ENCODE results near the gene GIMAP2.
A peak's percentile ranks its signal among the peaks of the same experiment; 100 is the strongest.
"Not testable (repeated sequence)": the region's sequence is repeated elsewhere in the genome, so short reads cannot be mapped to it uniquely, and the experiment has no call there.

GIMAP2 gene

DNA sequence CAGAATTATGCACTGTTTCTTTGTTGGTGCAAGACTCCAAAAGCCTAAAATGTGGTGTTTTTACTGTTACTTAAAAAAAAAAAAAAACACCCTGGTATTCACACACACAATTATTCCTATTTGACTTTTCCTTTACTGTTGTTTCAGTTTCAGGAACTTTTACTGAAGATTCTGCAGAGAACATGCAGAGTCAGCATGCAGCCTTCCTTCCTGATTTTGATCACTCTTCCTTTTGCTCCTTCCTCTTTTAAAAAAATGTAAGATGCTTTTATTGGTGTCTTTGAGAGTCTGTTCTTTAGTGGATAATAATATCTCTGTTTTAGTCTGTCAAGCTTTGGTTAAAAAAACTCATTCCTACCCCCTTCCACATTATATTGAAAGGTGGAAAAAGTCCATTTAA lies 9.2 kb upstream of the GIMAP2 start:
- intact Hi-C loops (cut with DNase I); DNase-seq: not testable (repeated sequence)

DNA sequence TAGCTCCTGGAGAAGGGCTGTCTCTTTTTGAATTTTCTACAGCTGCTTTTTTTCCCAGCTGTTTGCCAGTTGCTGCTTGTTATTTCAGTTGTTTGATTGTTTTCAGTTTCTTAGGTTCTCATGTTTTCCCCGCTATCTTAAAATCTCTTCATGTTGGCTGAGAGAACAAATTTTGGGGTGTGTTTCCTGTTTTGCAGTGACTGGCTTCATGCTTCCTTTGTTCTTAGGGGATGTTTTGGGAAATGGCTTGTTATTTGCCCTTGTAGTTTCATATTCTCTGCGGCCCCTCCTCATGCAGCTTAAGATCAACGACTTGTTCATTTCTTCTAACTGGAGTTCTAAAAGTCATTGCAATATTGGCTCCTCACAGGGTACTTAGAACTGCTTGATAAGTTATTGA lies 8.7 kb upstream of the GIMAP2 start:
- intact Hi-C loops (cut with DNase I); DNase-seq: not testable (repeated sequence)

DNA sequence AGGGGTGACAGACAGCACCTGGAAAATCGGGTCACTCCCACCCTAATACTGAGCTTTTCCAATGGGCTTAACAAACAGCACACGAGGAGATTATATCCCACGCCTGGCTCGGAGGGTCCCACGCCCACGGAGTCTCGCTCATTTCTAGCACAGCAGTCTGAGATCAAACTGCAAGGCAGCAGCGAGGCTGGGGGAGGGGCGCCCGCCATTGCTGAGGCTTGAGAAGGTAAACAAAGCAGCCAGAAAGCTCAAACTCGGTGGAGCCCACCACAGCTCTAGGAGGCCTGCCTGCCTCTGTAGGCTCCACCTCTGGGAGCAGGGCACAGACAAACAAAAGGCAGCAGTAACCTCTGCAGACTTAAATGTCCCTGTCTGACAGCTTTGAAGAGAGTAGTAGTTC lies 6.9 kb upstream of the GIMAP2 start:
- intact Hi-C loops (cut with DNase I); DNase-seq: not testable (repeated sequence)

DNA sequence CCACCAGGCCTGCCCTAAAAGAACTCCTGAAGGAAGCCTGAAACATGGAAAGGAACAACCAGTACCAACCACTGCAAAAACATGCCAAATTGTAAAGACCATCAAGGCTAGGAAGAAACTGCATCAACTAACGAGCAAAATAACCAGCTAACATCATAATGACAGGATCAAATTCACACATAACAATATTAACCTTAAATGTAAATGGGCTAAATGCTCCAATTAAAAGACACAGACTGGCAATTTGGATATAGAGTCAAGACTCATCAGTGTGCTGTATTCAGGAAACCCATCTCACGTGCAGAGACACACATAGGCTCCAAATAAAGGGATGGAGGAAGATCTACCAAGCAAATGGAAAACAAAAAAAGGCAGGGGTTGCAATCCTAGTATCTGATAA lies 5.1 kb upstream of the GIMAP2 start:
- intact Hi-C loops (cut with DNase I); DNase-seq: not testable (repeated sequence)

DNA sequence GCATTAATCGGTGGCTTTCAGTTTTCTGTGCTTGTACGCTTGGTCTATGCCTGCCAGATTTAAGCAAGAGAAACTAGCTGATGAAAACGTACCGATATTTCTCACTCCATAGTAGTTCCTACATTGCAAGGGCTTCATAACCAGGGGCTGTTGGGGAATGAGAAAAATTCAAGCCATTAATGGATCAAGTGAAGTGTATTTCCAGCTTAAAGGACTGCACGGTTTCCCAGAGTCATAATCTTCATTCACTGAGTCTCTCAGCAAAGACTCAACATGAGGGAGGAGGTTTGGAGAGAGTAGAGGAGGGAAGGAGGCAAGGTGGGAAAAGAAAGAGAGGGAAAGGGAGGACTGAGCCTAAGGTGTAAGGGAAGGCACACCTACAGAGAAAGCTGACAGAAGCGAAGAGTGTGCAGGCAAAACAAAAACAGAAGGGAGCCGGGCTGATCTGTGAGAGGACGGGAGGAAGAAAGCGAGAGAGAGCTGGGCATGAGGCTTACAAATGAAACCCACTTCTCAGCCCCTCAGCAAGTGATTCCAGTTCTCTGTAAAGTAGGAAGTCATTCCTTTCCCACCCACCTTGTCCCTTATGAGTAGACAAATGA lies 625 bp downstream of the GIMAP2 start:
- no peak for DNase-seq
- intact Hi-C loops (cut with DNase I): no loop called here

DNA sequence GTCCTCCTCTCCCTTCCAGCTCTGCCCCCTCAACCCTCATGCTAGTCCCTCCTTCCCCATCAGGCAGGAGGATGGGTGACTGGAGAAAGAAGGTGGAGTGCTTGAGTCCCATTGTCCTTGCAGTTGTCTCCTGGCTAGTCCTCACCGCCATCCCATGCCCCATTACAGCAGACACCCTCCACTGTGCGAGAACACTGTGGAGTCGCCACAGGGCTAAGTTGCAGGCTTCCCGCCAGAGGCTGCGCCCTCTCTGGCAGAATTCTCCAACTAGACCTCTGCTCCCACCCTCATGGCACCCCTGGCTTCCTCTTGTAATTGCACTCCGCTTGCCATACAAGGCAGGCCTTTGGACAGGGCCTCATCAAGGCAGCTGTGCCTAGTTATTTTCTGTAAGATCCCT lies 3.1 kb downstream of the GIMAP2 start:
- intact Hi-C loops (cut with DNase I): no loop called here
- DNase-seq: no peak

DNA sequence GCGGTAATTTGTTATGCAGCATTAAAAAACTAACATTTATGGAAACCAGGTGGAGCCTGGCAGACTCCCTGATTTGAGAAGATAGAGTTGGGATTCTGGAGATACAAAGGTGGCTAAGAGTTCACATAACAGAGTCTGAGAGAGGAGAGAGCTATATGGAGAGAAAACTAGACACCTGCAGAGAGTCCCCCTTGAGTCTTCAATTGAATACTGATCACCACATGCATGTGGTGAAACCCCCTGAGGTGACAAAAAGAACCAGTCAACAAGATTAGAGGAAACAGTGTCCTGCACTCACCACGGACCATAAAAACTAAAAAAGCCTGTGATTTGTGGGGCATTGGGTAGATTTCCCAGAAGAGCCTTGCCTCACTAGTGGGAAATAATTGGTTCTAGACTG lies 10.1 kb downstream of the GIMAP2 start:
- intact Hi-C loops (cut with DNase I): no loop called here
- DNase-seq: no peak

DNA sequence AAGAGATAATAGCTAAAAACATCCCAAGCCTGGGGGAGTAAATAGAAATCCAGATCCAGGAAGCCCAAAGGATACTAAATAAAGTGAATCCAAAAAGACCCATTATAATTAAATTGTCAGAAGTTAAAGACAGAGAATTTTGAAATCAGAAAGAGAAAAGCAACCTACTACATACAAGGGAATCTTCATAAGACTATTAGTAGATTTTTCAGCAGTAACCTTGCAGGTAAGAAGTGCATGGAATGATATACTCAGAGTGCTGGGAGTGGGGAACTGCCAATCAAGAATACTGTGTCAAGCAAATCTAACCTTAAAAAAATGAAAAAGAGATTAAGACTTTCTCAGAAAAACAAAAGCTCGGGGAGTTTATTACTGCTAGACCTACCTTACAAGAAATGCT lies 17.7 kb downstream of the GIMAP2 start:
- DNase-seq: no peak
- intact Hi-C loops (cut with DNase I): no loop called here

DNA sequence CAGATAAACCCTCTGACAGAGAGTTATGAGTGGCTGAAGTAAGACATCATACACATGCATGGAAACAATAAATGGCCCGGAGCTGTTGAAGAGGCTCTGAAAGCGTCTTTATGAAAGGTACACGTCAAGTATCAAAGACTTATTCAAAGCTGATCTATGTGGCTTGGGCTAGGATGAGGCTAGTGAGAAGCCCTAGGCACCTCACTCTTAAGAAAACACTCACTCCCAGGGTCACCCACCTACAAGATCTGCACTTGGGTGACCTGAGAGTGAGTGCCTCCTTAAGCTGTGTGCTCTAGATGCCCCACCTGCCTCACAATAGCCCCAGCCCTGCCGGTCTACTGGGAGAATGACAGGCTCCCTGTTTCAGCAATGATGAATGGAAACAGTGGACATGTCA lies 29.8 kb downstream of the GIMAP2 start:
- intact Hi-C loops (cut with DNase I): no loop called here
- no peak for DNase-seq

DNA sequence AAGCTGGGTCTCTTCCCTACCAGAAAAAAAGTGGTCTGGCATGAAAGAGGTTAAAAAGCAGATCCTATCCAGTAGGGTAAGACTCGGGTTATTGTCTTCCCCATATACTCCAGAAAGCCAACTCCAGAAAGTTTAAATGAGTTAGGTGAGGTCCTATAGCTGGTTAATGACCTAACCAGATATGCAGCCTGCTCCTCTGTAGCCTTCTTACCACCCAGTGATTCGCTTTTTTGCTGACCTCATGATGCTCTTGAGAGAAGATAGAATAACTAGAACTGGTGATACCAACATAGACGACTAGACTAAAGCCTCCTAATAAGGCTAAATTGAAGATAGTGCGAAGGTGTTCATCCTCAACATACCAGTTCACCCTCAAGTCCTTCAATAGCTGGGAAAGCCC lies 30.2 kb downstream of the GIMAP2 start:
- no peak for DNase-seq
- intact Hi-C loops (cut with DNase I): no loop called here

DNA sequence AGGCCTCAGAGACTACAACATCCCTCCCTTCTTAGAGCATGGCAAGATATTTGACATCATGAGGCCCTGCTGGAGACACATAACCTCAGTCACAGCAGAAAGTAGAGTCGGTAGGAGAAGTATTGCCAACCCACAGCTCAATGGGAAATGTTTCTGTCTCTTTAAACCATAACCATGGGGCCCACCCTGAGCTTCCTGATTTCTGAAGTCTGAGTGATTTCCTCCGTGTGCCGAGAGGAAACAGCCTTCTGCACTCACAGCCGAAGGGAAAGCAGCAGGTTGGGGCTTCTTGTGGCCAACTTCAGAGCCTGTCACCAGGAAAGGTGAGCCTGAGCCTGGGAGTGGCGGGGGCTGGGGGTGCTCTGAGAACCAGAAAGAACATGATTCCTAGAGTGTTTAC lies 30.9 kb downstream of the GIMAP2 start, which contains the start of gene GIMAP1:
Gene GIMAP1, plus strand, starts transcription at position 246 of the 400 bp plus-strand sequence. CDS start 2,435 bp downstream, outside the sequence.
- intact Hi-C loops (cut with DNase I): no loop called here
- peak in 1 of 10 donors; percentile 60 for DNase-seq

DNA sequence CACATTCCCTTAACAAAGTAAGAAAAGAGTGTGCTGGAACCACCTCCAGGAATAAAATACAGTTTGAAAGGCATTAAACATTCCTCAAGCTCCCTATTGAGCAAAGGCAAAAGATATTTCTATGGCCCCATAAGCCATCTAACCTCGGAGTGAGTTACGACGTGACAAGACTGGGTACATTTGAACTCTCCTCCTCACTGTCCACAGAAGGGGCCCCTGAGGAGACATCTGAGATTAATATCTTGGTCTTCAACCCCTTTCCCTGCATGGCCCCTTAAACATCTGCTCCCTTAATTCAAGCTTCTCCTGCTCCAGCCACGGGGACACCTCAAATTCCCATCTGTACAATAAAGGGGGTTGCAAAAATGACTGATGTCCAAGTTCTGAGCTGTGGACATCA lies 31.4 kb downstream of the GIMAP2 start:
- no peak for DNase-seq
- intact Hi-C loops (cut with DNase I): no loop called here

DNA sequence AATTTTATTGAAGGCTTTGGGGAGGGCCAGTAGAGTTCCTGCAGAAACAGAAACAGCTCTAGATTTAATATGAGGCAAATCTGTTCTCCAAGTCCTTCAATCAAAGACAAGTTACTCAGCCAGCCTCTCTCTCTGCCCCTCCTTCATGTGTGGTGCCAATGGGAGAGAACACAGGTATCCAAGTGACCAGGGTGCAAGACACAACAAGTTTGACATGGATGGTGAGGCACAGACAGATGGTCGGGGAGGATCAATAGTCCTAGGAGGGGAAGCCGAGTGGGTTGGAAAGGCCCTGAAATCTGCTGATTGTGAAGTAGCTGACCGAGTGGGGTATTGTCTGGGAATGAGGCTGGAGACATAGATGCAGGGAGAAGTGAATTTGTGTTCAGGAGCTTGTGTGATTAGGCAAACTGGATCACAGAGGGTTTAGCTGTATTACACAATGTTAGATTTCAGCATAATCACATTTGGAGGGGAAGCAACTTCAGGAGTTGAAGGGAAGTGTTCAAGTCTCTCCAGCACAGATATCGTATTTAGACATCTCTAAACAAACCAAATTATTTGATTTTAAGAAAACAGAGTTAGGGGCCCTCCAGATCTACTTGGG lies 32.4 kb downstream of the GIMAP2 start:
- DNase-seq: no peak
- intact Hi-C loops (cut with DNase I): no loop called here

DNA sequence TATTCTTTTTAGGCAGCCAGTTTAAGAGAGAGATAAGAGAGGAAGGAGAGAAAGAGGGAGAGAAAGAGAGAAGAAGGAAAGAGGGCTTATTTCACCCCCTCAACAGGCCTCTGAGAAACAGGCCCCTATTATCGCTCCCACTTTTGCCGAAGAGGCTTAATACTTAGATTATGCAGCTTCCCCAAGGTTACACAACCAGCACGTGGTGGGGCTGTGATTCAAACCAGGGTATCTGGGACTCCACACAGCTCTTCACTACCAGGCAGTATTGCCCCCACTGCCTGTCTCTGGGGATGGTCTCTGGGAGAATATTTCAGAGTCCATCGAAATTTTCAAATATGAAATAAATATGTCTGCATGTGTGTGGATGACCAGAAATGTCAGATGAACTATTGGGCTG lies 33.9 kb downstream of the GIMAP2 start:
- intact Hi-C loops (cut with DNase I): no loop called here
- no peak for DNase-seq

DNA sequence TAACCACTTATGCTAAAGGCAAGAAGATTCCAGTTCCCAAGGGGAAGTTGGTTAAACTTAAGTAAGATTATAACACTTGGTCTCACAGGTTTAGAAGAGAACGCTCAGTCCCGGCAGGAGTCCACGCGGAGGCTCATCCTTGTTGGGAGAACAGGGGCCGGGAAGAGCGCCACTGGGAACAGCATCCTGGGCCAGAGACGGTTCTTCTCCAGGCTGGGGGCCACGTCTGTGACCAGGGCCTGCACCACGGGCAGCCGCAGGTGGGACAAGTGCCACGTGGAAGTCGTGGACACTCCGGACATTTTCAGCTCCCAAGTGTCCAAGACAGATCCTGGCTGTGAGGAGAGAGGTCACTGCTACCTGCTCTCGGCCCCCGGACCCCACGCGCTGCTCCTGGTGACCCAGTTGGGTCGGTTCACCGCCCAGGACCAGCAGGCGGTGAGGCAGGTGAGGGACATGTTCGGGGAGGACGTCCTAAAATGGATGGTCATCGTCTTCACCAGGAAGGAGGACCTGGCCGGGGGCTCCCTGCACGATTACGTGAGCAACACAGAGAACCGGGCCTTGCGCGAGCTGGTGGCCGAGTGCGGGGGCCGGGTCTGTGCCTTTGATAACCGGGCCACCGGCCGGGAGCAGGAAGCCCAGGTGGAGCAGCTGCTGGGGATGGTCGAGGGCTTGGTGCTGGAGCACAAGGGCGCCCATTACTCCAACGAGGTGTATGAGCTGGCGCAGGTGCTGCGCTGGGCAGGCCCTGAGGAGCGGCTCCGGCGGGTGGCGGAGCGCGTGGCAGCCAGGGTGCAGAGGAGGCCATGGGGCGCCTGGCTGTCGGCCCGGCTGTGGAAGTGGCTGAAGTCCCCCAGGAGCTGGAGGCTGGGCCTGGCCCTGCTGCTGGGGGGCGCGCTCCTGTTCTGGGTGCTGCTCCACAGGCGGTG lies 34.7 kb downstream of the GIMAP2 start:
- intact Hi-C loops (cut with DNase I): no loop called here
- peak in 2 of 10 donors; percentile 67 to 76 for DNase-seq

DNA sequence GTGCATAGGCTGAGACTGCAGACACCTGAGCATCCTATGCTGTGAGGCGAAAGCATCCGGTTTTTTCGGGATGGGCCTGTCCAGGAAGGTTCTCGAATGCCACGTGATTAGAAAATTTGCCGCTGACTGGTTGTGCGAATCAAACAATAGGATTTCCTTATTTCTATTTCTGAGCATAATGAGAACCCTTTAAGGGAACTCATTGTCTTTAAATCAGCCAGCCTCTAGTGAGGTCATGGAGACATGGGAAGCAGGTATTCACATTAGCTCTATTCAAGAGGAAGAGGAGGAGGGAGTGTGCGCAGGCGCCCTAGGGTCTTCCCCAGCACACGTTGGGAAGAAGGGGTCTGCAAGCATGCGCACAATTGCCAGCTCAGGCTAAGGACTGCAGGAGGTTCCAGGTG lies 36.5 kb downstream of the GIMAP2 start:
- intact Hi-C loops (cut with DNase I): no loop called here
- peak in 2 of 10 donors; percentile 49 to 66 for DNase-seq

DNA sequence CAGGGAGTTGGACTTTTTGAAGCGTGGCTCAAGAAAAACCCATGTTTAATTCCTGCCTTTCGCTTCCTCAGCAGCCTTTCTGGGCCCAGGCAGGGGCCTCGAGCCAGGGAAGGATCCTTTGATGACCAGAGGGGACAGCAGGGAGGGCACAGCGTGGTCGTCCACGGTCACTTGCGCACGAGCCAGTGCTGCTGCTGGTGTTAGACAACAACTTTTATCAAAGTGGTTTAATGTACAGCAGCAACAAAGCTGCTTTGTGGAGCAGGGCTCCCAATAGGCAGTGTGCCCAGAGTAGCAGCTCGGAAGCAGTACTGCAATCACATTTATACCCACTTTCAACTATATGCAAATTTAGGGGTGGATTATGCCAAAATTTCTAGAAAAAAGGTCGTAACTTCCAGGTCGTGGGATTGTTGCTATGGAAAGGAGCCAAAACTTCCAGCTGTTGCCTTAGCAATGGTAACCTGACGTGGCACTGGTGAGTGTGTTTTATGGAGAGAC lies 37.0 kb downstream of the GIMAP2 start:
- intact Hi-C loops (cut with DNase I): no loop called here
- peak in 2 of 10 donors; percentile 31 to 66 for DNase-seq

DNA sequence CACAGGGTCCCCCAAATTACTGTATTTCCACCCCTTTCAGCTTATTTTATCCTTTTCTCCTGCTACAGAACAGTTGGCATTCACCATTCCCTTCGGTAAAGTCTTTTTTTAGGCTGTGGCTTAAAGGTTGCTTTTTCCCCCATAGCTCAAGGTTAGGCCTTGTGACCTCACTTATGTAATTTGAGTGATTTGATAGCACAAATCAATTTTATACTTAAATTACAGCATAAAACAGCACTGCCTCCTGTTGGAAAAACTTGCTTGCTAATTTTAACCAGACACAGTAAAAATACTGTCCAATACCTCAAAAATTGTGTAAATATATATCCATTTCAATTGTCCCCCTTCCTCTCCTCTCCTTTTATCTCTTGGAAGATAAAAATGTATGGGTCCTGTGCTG lies 38.0 kb downstream of the GIMAP2 start:
- intact Hi-C loops (cut with DNase I): no loop called here
- DNase-seq: no peak

DNA sequence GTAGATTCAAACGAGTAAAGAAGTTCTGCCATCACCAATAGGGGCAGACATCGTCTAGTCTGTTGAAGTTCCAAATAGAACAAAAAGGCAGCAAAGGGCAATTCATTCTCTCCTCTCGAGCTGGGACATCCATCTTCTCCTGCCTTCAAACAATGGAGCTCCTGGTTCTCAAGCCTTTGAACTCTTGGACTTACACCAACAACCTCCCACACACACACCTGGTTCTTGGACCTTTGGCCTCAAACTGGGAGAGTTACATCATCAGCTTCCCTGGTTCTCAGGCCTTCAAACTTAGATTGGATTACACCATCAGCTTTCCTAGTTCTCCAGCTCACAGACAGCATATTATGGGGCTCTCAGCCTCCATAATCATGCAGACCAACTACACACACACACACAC lies 41.9 kb downstream of the GIMAP2 start:
- intact Hi-C loops (cut with DNase I): no loop called here
- no peak for DNase-seq

DNA sequence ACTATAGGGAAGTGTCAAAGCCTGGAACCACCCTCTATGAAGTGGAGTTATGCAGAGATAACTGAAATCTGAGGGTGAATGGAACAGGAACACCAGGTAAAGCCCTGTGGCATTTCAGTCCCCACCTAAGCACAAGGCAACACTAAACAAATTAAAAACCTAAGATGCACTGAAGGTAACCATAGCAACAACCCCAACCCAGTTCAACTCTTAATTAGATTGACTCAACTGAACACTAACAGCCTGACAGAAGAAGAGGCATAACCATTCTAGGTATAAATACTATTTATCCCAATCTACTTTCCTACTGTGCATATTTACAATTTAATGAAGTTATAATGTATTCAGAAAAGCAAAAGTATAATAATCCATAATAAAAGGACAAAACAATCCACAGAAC lies 42.5 kb downstream of the GIMAP2 start:
- no peak for DNase-seq
- intact Hi-C loops (cut with DNase I): no loop called here

DNA sequence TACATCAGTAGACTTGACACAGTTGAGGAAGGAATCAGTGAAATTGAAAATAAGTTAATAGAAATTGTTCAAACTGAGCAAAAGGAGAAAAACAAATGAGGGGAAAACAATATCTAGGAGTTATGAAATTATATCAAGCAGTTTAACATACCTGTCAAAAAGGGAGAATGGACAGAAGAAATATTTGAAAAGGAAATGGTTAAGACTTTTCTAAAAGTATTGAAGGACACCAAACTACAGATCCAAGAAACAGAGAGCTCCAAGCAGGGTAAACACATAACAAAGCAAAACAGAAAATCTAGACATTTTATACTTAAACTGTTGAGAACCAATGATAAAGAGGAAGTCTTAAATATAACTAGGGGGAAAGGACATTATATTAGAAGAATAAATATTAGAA lies 43.1 kb downstream of the GIMAP2 start:
- no peak for DNase-seq
- intact Hi-C loops (cut with DNase I): no loop called here

All from posterior cingulate gyrus (tissue), 11 donors.